Measurements from ENCODE around the gene KRT1.

The KRT1 gene

GRCh38 chr12:52655720-52656124, 24.5 kb downstream of the KRT1 start:
- H3K9ac ChIP-seq (ENCODE audit: insufficient read length, low read depth): no peak overlapping the region
- DNase-seq (ENCODE audit: low read depth, low spot score): no peak
- H3K9me3 ChIP-seq (ENCODE audit: insufficient read depth, low read length): peaks cover 7% of the 10 kb centered on the region; the same call in 1 of the 2 replicates
- H3K4me3 ChIP-seq (ENCODE audit: insufficient read length, low read depth): no peak overlapping the region
- no peaks in the 10 kb centered on the region for H3K27me3 ChIP-seq (ENCODE audit: insufficient read depth, insufficient read length)
- H3K4me1 ChIP-seq (ENCODE audit: insufficient read depth, insufficient read length): peaks cover 4% of the 10 kb centered on the region
- H3K36me3 ChIP-seq (ENCODE audit: insufficient read depth, insufficient read length, low read length): no peaks in the 10 kb centered on the region
- TF ChIP-seq ZNF274 (IDR thresholded peaks at IDR 0.05; ENCODE audit: low read depth, low read length) (no peak), YY1 (IDR thresholded peaks at IDR 0.05; ENCODE audit: insufficient read depth, insufficient read length) (no peak), SUZ12 (IDR thresholded peaks at IDR 0.05; ENCODE audit: extremely low read depth, insufficient read depth, insufficient read length) (no peak)

DNA sequence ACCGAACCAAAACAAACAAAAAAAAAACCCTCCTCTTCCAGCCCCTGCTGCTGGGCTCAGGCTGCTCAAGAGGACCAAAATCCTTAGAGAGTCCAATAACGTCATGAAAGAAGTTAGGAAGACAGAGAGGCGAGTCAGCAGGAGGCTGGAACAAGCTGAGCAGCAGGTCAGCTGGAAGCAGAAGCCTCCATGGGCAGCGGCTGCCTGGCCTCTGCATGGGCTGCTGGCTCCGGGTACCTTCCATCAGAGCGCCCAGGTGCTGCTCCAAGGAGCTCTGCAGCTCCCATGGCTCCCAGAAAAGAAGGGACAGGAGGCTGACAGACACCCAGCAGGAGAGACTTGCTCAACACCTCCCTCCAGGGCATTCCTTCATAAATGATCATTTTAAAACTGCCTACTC, 25.0 kb downstream of the KRT1 start:
- no peak for DNase-seq (ENCODE audit: low read depth, low spot score)
- TF ChIP-seq YY1 (IDR thresholded peaks at IDR 0.05; ENCODE audit: insufficient read depth, insufficient read length): no peak
- no peak for TF ChIP-seq SUZ12 (IDR thresholded peaks at IDR 0.05; ENCODE audit: extremely low read depth, insufficient read depth, insufficient read length)
- no peak for TF ChIP-seq ZNF274 (IDR thresholded peaks at IDR 0.05; ENCODE audit: low read depth, low read length)
- Histone ChIP-seq H3K4me3 (ENCODE audit: insufficient read length, low read depth) (no peak overlapping the region), H3K4me1 (ENCODE audit: insufficient read depth, insufficient read length) (peaks cover 4% of the 10 kb centered on the region), H3K9me3 (ENCODE audit: insufficient read depth, low read length) (peaks cover 7% of the 10 kb centered on the region; the same call in 1 of the 2 replicates), H3K27me3 (ENCODE audit: insufficient read depth, insufficient read length) (no peaks in the 10 kb centered on the region), H3K9ac (ENCODE audit: insufficient read length, low read depth) (no peak overlapping the region), H3K36me3 (ENCODE audit: insufficient read depth, insufficient read length, low read length) (no peaks in the 10 kb centered on the region)

- TF ChIP-seq YY1 (IDR thresholded peaks at IDR 0.05; ENCODE audit: insufficient read depth, insufficient read length) (no peak), ZNF274 (IDR thresholded peaks at IDR 0.05; ENCODE audit: low read depth, low read length) (no peak), SUZ12 (IDR thresholded peaks at IDR 0.05; ENCODE audit: extremely low read depth, insufficient read depth, insufficient read length) (no peak)
- no peaks in the 10 kb centered on the region for H3K27me3 ChIP-seq (ENCODE audit: insufficient read depth, insufficient read length)
- no peak within 1 kb of the TSS for H3K9ac ChIP-seq (ENCODE audit: insufficient read length, low read depth)
- H3K36me3 ChIP-seq (ENCODE audit: insufficient read depth, insufficient read length, low read length): no peaks in the 10 kb centered on the region
- no peak within 1 kb of the TSS for H3K4me3 ChIP-seq (ENCODE audit: insufficient read length, low read depth)
- H3K4me1 ChIP-seq (ENCODE audit: insufficient read depth, insufficient read length): peaks cover 4% of the 10 kb centered on the region
- no peak for DNase-seq (ENCODE audit: low read depth, low spot score)
- H3K9me3 ChIP-seq (ENCODE audit: insufficient read depth, low read length): peaks cover 7% of the 10 kb centered on the region; the same call in 1 of the 2 replicates
Measured at GRCh38 chr12:52651726-52652261, 28.4 kb downstream of the KRT1 start, which contains the start of gene KRT2. Gene KRT2, minus strand, starts transcription at chr12:52652211. Its CDS starts 69 bp downstream, at chr12:52652142.

- Histone ChIP-seq H3K27me3 (ENCODE audit: insufficient read depth, insufficient read length) (no peaks in the 10 kb centered on the region), H3K4me3 (ENCODE audit: insufficient read length, low read depth) (no peak overlapping the region), H3K4me1 (ENCODE audit: insufficient read depth, insufficient read length) (peaks cover under 1% of the 10 kb centered on the region), H3K36me3 (ENCODE audit: insufficient read depth, insufficient read length, low read length) (no peaks in the 10 kb centered on the region), H3K9me3 (ENCODE audit: insufficient read depth, low read length) (peaks cover 7% of the 10 kb centered on the region; the same call in 1 of the 2 replicates), H3K9ac (ENCODE audit: insufficient read length, low read depth) (no peak overlapping the region)
- no peak for DNase-seq (ENCODE audit: low read depth, low spot score)
- TF ChIP-seq SUZ12 (IDR thresholded peaks at IDR 0.05; ENCODE audit: extremely low read depth, insufficient read depth, insufficient read length) (no peak), ZNF274 (IDR thresholded peaks at IDR 0.05; ENCODE audit: low read depth, low read length) (no peak), YY1 (IDR thresholded peaks at IDR 0.05; ENCODE audit: insufficient read depth, insufficient read length) (no peak)
Measured at GRCh38 chr12:52650520-52651081, 29.6 kb downstream of the KRT1 start.

DNA sequence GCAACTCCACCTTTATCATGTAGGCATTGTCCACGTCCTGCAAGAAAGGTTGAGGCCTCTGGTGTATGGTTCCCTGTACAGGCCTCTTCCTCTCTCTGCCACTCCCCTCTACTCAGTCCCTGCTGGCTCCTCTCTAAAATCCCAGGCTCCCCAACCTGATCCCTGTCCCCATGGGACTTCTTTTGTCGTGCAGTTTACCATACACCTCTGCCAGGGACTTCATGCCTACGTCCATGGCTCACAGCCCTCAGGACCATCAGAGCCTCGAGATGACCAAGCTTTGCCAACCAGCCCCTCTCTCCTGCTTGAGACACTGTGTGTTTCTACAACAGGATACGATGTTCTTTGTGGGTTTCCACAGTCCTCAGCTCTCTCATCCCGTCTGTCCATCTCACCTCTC, 31.1 kb downstream of the KRT1 start:
- Histone ChIP-seq H3K4me3 (ENCODE audit: insufficient read length, low read depth) (no peak overlapping the region), H3K36me3 (ENCODE audit: insufficient read depth, insufficient read length, low read length) (no peaks in the 10 kb centered on the region), H3K9ac (ENCODE audit: insufficient read length, low read depth) (no peak overlapping the region), H3K4me1 (ENCODE audit: insufficient read depth, insufficient read length) (no peaks in the 10 kb centered on the region), H3K9me3 (ENCODE audit: insufficient read depth, low read length) (peaks cover 7% of the 10 kb centered on the region; the same call in 1 of the 2 replicates), H3K27me3 (ENCODE audit: insufficient read depth, insufficient read length) (peaks cover 4% of the 10 kb centered on the region)
- TF ChIP-seq ZNF274 (IDR thresholded peaks at IDR 0.05; ENCODE audit: low read depth, low read length) (no peak), YY1 (IDR thresholded peaks at IDR 0.05; ENCODE audit: insufficient read depth, insufficient read length) (no peak), SUZ12 (IDR thresholded peaks at IDR 0.05; ENCODE audit: extremely low read depth, insufficient read depth, insufficient read length) (no peak)
- DNase-seq (ENCODE audit: low read depth, low spot score): no peak

GRCh38 chr12:52648012-52648550, 32.1 kb downstream of the KRT1 start:
- peaks cover 6% of the 10 kb centered on the region for H3K27me3 ChIP-seq (ENCODE audit: insufficient read depth, insufficient read length)
- H3K36me3 ChIP-seq (ENCODE audit: insufficient read depth, insufficient read length, low read length): no peaks in the 10 kb centered on the region
- no peak overlapping the region for H3K4me3 ChIP-seq (ENCODE audit: insufficient read length, low read depth)
- peaks cover 7% of the 10 kb centered on the region; the same call in 1 of the 2 replicates for H3K9me3 ChIP-seq (ENCODE audit: insufficient read depth, low read length)
- DNase-seq (ENCODE audit: low read depth, low spot score): no peak
- no peaks in the 10 kb centered on the region for H3K4me1 ChIP-seq (ENCODE audit: insufficient read depth, insufficient read length)
- no peak for TF ChIP-seq YY1 (IDR thresholded peaks at IDR 0.05; ENCODE audit: insufficient read depth, insufficient read length)
- no peak for TF ChIP-seq SUZ12 (IDR thresholded peaks at IDR 0.05; ENCODE audit: extremely low read depth, insufficient read depth, insufficient read length)
- TF ChIP-seq ZNF274 (IDR thresholded peaks at IDR 0.05; ENCODE audit: low read depth, low read length): no peak
- H3K9ac ChIP-seq (ENCODE audit: insufficient read length, low read depth): no peak overlapping the region

DNA sequence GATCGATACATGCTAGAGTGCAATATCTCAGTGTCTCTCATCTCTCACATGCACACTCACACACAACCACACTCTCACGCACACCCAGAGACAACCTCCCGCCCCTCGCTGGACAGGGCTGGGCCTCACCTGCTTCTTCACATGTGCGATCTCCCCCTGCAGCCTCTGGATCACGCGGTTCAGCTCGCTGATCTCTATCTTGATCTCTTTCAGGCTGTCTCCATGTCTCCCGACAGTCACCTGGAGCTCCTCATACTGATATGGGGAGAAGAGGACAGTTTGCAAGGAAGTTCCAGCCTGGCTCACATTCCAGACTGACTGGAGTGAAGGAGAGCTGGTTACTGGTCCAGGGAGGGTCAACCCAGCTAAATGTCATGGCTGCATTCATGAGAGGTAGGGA, 32.6 kb downstream of the KRT1 start:
- Histone ChIP-seq H3K27me3 (ENCODE audit: insufficient read depth, insufficient read length) (peaks cover 6% of the 10 kb centered on the region), H3K4me1 (ENCODE audit: insufficient read depth, insufficient read length) (no peaks in the 10 kb centered on the region), H3K4me3 (ENCODE audit: insufficient read length, low read depth) (no peak overlapping the region), H3K36me3 (ENCODE audit: insufficient read depth, insufficient read length, low read length) (no peaks in the 10 kb centered on the region), H3K9me3 (ENCODE audit: insufficient read depth, low read length) (peaks cover 7% of the 10 kb centered on the region; the same call in 1 of the 2 replicates), H3K9ac (ENCODE audit: insufficient read length, low read depth) (no peak overlapping the region)
- DNase-seq (ENCODE audit: low read depth, low spot score): no peak
- TF ChIP-seq SUZ12 (IDR thresholded peaks at IDR 0.05; ENCODE audit: extremely low read depth, insufficient read depth, insufficient read length) (no peak), YY1 (IDR thresholded peaks at IDR 0.05; ENCODE audit: insufficient read depth, insufficient read length) (no peak), ZNF274 (IDR thresholded peaks at IDR 0.05; ENCODE audit: low read depth, low read length) (no peak)
